HG03571 (cell line): Measurements from ENCODE around the gene SPPL2A.
A peak's percentile ranks its signal among the peaks of the same experiment; 100 is the strongest.
"Not testable (repeated sequence)": the region's sequence is repeated elsewhere in the genome, so short reads cannot be mapped to it uniquely, and the experiment has no call there.

ENCODE experiments used
- ATAC-seq: cut with Tn5 transposase; IDR thresholded peaks from one replicate; pipeline ENCODE4 v1.9.1; 2021; ENCODE audit not compliant: unreplicated experiment

The SPPL2A gene

GRCh38 chr15:50765195-50765967, at the start of gene SPPL2A:
TSS of gene SPPL2A (minus strand) at chr15:50765706. CDS start at chr15:50765533, 173 bp downstream.
- peak; percentile 87 for ATAC-seq

- ATAC-seq = no peak
Measured at GRCh38 chr15:50814634-50815033, 49.1 kb upstream of the SPPL2A start.

- ATAC-seq = no peak
Measured at GRCh38 chr15:50813865-50814264, 48.4 kb upstream of the SPPL2A start.

GRCh38 chr15:50813089-50813488, 47.6 kb upstream of the SPPL2A start:
- ATAC-seq = no peak

- not testable (repeated sequence) for ATAC-seq
Measured at GRCh38 chr15:50812181-50812506, 46.6 kb upstream of the SPPL2A start.

GRCh38 chr15:50811461-50812180, 46.1 kb upstream of the SPPL2A start:
- not testable (repeated sequence) for ATAC-seq

GRCh38 chr15:50810128-50810527, 44.6 kb upstream of the SPPL2A start:
- no peak for ATAC-seq

GRCh38 chr15:50808728-50809127, 43.2 kb upstream of the SPPL2A start:
- ATAC-seq = no peak

GRCh38 chr15:50803479-50804180, 38.1 kb upstream of the SPPL2A start:
- no peak for ATAC-seq

- no peak for ATAC-seq
Measured at GRCh38 chr15:50800715-50801114, 35.2 kb upstream of the SPPL2A start.

GRCh38 chr15:50798684-50799083, 33.2 kb upstream of the SPPL2A start:
- ATAC-seq = no peak

GRCh38 chr15:50797926-50798325, 32.4 kb upstream of the SPPL2A start:
- ATAC-seq = no peak

GRCh38 chr15:50791486-50791885, 26.0 kb upstream of the SPPL2A start:
- ATAC-seq = no peak

GRCh38 chr15:50790778-50791453, 25.4 kb upstream of the SPPL2A start:
- no peak for ATAC-seq

- no peak for ATAC-seq
Measured at GRCh38 chr15:50786871-50787270, 21.4 kb upstream of the SPPL2A start.

- no peak for ATAC-seq
Measured at GRCh38 chr15:50786438-50786837, 20.9 kb upstream of the SPPL2A start.

- ATAC-seq = no peak
Measured at GRCh38 chr15:50783895-50784294, 18.4 kb upstream of the SPPL2A start.

- no peak for ATAC-seq
Measured at GRCh38 chr15:50783411-50783810, 17.9 kb upstream of the SPPL2A start.

GRCh38 chr15:50778086-50778485, 12.6 kb upstream of the SPPL2A start:
- no peak for ATAC-seq

- ATAC-seq = no peak
Measured at GRCh38 chr15:50777042-50777441, 11.5 kb upstream of the SPPL2A start.

GRCh38 chr15:50774450-50774849, 8.9 kb upstream of the SPPL2A start:
- ATAC-seq = no peak
